HepG2 (cell line): ENCODE results near the gene CARD8. TPM values are rescaled to one million over a fixed set of nuclear protein-coding genes. Genes with fewer than 3 reads are reported as not detected.

Source experiments
- ARNTL ChIP-seq: sonication (generic); formaldehyde crosslinking; IDR thresholded peaks from 2 replicates; pipeline ENCODE4 v1.4.0; 2020; ENCODE audit warnings: mild to moderate bottlenecking, missing genetic modification reagents
- BATF2 ChIP-seq: sonication (generic); formaldehyde crosslinking; IDR thresholded peaks from 2 replicates; pipeline ENCODE4 v1.8.0; 2022; ENCODE audit warnings: mild to moderate bottlenecking, missing genetic modification reagents, moderate library complexity
- GABPB1 ChIP-seq: IDR thresholded peaks from 2 replicates; pipeline ENCODE4 v1.6.1; 2016; ENCODE audit warnings: mild to moderate bottlenecking, missing genetic modification reagents, moderate library complexity, missing compliant biosample characterization
- HDAC2 ChIP-seq: sonication (generic); formaldehyde crosslinking; IDR thresholded peaks from 2 replicates; pipeline ENCODE4 v1.4.0; 2020; ENCODE audit warnings: missing genetic modification reagents
- MED8 ChIP-seq: sonication (generic); formaldehyde crosslinking; IDR thresholded peaks from 2 replicates; pipeline ENCODE4 v1.8.1; 2023; ENCODE audit warnings: mild to moderate bottlenecking, missing genetic modification reagents; ENCODE audit not compliant: insufficient replicate concordance
- PAWR ChIP-seq: sonication (generic); formaldehyde crosslinking; IDR thresholded peaks from 2 replicates; pipeline ENCODE4 v1.4.0; 2020; ENCODE audit warnings: missing genetic modification reagents, mild to moderate bottlenecking, borderline replicate concordance
- RARG ChIP-seq: sonication (generic); formaldehyde crosslinking; IDR thresholded peaks from 2 replicates; pipeline ENCODE4 v1.4.0; 2020; ENCODE audit warnings: low read depth, mild to moderate bottlenecking, missing genetic modification reagents
- TEAD3 ChIP-seq: optimal IDR thresholded peaks from 2 replicates; pipeline ENCODE3; 2016; ENCODE audit warnings: borderline replicate concordance
- THAP9 ChIP-seq: sonication (generic); formaldehyde crosslinking; IDR thresholded peaks from 2 replicates; pipeline ENCODE4; 2020; ENCODE audit warnings: missing genetic modification reagents, mild to moderate bottlenecking, borderline replicate concordance
- XBP1 ChIP-seq: sonication (generic); formaldehyde crosslinking; IDR thresholded peaks from 2 replicates; pipeline ENCODE4 v1.5.0; 2020; ENCODE audit warnings: missing genetic modification reagents
- ZFYVE20 ChIP-seq: sonication (generic); formaldehyde crosslinking; IDR thresholded peaks from 2 replicates; pipeline ENCODE4 v1.8.0; 2023; ENCODE audit warnings: low read depth, mild to moderate bottlenecking, moderate library complexity, missing genetic modification reagents, borderline replicate concordance
- ZNF512B ChIP-seq: sonication (generic); formaldehyde crosslinking; IDR thresholded peaks from 2 replicates; pipeline ENCODE4 v1.5.1; 2020; ENCODE audit warnings: missing genetic modification reagents, mild to moderate bottlenecking, borderline replicate concordance
- ZNF687 ChIP-seq: sonication (generic); formaldehyde crosslinking; IDR thresholded peaks from 2 replicates; pipeline ENCODE4 v1.5.1; 2020; ENCODE audit warnings: mild to moderate bottlenecking, missing genetic modification reagents, moderate library complexity
- ZNF777 ChIP-seq: sonication (generic); formaldehyde crosslinking; IDR thresholded peaks from 2 replicates; pipeline ENCODE4 v1.4.0; 2020; ENCODE audit warnings: missing genetic modification reagents
- ZNF83 ChIP-seq: sonication (generic); formaldehyde crosslinking; IDR thresholded peaks from 2 replicates; pipeline ENCODE4 v1.4.0; 2020; ENCODE audit warnings: missing genetic modification reagents, mild to moderate bottlenecking, borderline replicate concordance
- polyA plus RNA-seq, 8 experiments: library from polyadenylated mRNA; depleted of rRNA in 3 of 8; stranded (reverse) in 7 of 8; unstranded in 1 of 8; fragments of >200 nt; fragmentation: Illumina TruSeq in 4 of 8; extraction: Trizol in 4 of 8; gene quantifications; 2 replicates each; pipeline versions ENCODE4 v1.2.1 to v1.2.3, GENCODE V29; 2011 to 2016; ENCODE audit warnings: low read depth in 4 of 8, missing spikeins in 1 of 8, mixed read lengths in 1 of 8; ENCODE audit not compliant: insufficient read depth in 1 of 8
- total RNA-seq, 5 experiments: library from RNA; depleted of rRNA; stranded (reverse); fragments of >200 nt; fragmentation: Illumina TruSeq; extraction: Trizol; gene quantifications; 2 replicates each; pipeline ENCODE4 v1.2.3, GENCODE V29; 2016; ENCODE audit warnings: low read depth in 1 of 5

CARD8 gene
- total and polyA plus RNA-seq, 2 of the 13 experiments (the other 11 are each of a cell fraction or from before 2014, with no cell fraction given): 15.0 to 19.2 TPM

GRCh38 chr19:48169939-48170803, 85.5 kb downstream of the CARD8 start, which contains the start of the genes LIG1 and ZSWIM9 (continued):
- TF ChIP-seq ZFYVE20 (0 out of 2 replicates have a peak, but pooled peaks have one; percentile 57), PAWR (no peak), ZNF777 (CRISPR knock-in tag) (peak; percentile 39; the same call in 1 of the 2 replicates), ZNF687 (peak; percentile 86), ZNF83 (0 out of 2 replicates have a peak, but pooled peaks have one; percentile 64), ZNF512B (CRISPR knock-in tag) (0 out of 2 replicates have a peak, but pooled peaks have one; percentile 22), HDAC2 (0 out of 2 replicates have a peak, but pooled peaks have one; percentile 40), THAP9 (CRISPR knock-in tag) (peak; percentile 82; the same call in 1 of the 2 replicates), MED8 (no peak), ARNTL (CRISPR knock-in tag) (peak; percentile 40; the same call in 1 of the 2 replicates), XBP1 (CRISPR knock-in tag) (no peak), GABPB1 (CRISPR knock-in tag) (peak; percentile 85), TEAD3 (CRISPR knock-in tag) (no peak), RARG (CRISPR knock-in tag) (peak; percentile 60; the same call in 1 of the 2 replicates), BATF2 (0 out of 2 replicates have a peak, but pooled peaks have one; percentile 58)
